ENCODE data around the gene KCNJ3. TPM values are rescaled to one million over a fixed set of nuclear protein-coding genes. Genes with fewer than 3 reads are reported as not detected.

KCNJ3 gene
- total RNA-seq, 2 donors from 2014 or later = not detected

- H3K4me1 Mint-ChIP-seq (ENCODE audit: low read depth) = no peaks in the 10 kb centered on the region
- H3K36me3 Mint-ChIP-seq (ENCODE audit: insufficient read depth in 2 of 2) = no peaks in the 10 kb centered on the region
- ATAC-seq (replicated peaks in 1 of 2) = no peak
- no peak overlapping the region for H3K27ac Mint-ChIP-seq
- no peak for DNase-seq
- H3K9me3 Mint-ChIP-seq = peaks cover 4 to 7% of the 10 kb centered on the region in 2 donors
- no peaks in the 10 kb centered on the region for H3K27me3 Mint-ChIP-seq (ENCODE audit: low read depth)
- no peak overlapping the region for H3K4me3 Mint-ChIP-seq
Observed at GRCh38 chr2:154901063-154901462, 202.6 kb downstream of the KCNJ3 start.

Measured in activated T-cell treated with anti-CD3 and anti-CD28 coated beads, Interleukin-2, amount 50 U/mL, for 72 hours (primary cell).